Epithelial cell of proximal tubule (primary cell): ENCODE results near the gene PRSS48. TPM values are rescaled to one million over a fixed set of nuclear protein-coding genes. Genes with fewer than 3 reads are reported as not detected.

Source experiments
- DNase-seq: peaks from one replicate; pipeline ENCODE4 v3.0.0-alpha.2; 2011; ENCODE audit warnings: low read depth
- H3K4me3 ChIP-seq: 2 replicates; pipeline ENCODE4 v1.5.1; 2011; ENCODE audit warnings: low read depth, mild to moderate bottlenecking, low read length
- total RNA-seq: library from RNA; depleted of rRNA; stranded (reverse); fragments of >200 nt; gene quantifications from 2 replicates; pipeline ENCODE4 v1.2.3, GENCODE V29; 2015
- TF ChIP-seq, protein P1 (sequence below): conservative IDR thresholded peaks from 2 replicates; pipeline ENCODE4 v1.5.1; 2012; ENCODE audit warnings: low read depth, mild to moderate bottlenecking, low read length

The PRSS48 gene
- total RNA-seq, 1 donor from 2014 or later, result not detected

DNA sequence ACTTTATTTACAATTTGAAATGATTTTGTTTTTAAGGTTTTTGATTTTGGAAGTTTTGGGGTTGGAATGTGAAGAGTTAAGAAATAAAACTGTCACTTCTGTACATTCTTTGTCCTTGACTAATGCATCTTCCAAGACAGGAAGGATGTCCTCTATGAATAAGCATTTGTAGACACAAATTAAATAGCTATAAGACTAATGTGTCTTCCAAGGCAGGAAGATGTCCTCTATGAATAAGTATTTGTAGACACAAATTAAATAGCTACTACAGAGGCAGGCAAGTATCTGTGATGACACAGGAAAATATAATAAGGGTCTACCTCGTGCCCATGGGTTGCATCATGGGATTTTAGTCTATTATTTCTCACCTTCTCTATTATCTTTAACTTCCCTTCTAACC is 14.5 kb downstream of the PRSS48 start:
- TF ChIP-seq, protein P1, sequence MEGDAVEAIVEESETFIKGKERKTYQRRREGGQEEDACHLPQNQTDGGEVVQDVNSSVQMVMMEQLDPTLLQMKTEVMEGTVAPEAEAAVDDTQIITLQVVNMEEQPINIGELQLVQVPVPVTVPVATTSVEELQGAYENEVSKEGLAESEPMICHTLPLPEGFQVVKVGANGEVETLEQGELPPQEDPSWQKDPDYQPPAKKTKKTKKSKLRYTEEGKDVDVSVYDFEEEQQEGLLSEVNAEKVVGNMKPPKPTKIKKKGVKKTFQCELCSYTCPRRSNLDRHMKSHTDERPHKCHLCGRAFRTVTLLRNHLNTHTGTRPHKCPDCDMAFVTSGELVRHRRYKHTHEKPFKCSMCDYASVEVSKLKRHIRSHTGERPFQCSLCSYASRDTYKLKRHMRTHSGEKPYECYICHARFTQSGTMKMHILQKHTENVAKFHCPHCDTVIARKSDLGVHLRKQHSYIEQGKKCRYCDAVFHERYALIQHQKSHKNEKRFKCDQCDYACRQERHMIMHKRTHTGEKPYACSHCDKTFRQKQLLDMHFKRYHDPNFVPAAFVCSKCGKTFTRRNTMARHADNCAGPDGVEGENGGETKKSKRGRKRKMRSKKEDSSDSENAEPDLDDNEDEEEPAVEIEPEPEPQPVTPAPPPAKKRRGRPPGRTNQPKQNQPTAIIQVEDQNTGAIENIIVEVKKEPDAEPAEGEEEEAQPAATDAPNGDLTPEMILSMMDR, result no peak
- DNase-seq, result no peak
- no peak overlapping the region for H3K4me3 ChIP-seq

DNA sequence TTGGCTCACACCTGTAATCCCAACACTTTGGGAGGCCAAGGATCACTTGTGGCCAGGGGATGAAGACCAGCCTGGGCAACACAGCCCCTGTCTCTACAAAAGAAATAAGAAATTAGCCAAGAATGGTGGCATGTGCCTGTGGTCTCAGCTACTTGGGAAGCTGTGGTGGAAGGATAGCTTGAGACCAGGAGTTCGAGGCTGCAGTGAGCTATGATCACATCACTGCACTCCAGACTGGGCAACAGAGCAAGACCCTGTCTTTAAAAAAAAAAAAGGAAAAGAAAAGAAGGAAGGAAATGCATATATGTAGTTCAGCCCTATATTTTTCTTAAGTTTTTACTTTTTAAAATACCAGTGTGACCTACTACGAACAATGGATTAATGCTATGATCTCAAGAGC is 15.1 kb downstream of the PRSS48 start:
- TF ChIP-seq, protein P1, result no peak
- DNase-seq, result no peak
- no peak overlapping the region for H3K4me3 ChIP-seq

GRCh38 chr4:151294833-151295496 is 18.0 kb downstream of the PRSS48 start:
- TF ChIP-seq, protein P1, result no peak
- DNase-seq, result no peak
- H3K4me3 ChIP-seq, result no peak overlapping the region

- TF ChIP-seq, protein P1, result no peak
- H3K4me3 ChIP-seq, result no peak overlapping the region
- DNase-seq, result no peak
These were observed 19.3 kb downstream of the PRSS48 start for GRCh38 chr4:151296227-151296626.

GRCh38 chr4:151297170-151297569 is 20.2 kb downstream of the PRSS48 start:
- TF ChIP-seq, protein P1, result no peak
- no peak for DNase-seq
- no peak overlapping the region for H3K4me3 ChIP-seq

GRCh38 chr4:151302432-151302831 is 25.5 kb downstream of the PRSS48 start:
- DNase-seq, result no peak
- no peak overlapping the region for H3K4me3 ChIP-seq
- TF ChIP-seq, protein P1, result no peak

- TF ChIP-seq, protein P1, result no peak
- DNase-seq, result no peak
- H3K4me3 ChIP-seq, result no peak overlapping the region
These were observed 27.3 kb downstream of the PRSS48 start for GRCh38 chr4:151304226-151304625.
